DOHH2 (cell line): ENCODE measurements around the gene PCARE.

Source experiments
- EZH2phosphoT487 ChIP-seq: fragments of 200-600 bp; sonication (generic); IDR thresholded peaks from 2 replicates; pipeline ENCODE4 v1.6.1; 2017; ENCODE audit warnings: borderline replicate concordance, mild to moderate bottlenecking, antibody characterized with exemption, low read length, moderate library complexity, mixed read lengths
- TF ChIP-seq, protein P1 (sequence below): fragments of 200-600 bp; sonication (generic); IDR thresholded peaks from one replicate; pipeline ENCODE4 v1.5.1; 2014; ENCODE audit warnings: antibody characterized with exemption, mild to moderate bottlenecking, low read depth, low read length; ENCODE audit not compliant: poor library complexity, severe bottlenecking

DNA sequence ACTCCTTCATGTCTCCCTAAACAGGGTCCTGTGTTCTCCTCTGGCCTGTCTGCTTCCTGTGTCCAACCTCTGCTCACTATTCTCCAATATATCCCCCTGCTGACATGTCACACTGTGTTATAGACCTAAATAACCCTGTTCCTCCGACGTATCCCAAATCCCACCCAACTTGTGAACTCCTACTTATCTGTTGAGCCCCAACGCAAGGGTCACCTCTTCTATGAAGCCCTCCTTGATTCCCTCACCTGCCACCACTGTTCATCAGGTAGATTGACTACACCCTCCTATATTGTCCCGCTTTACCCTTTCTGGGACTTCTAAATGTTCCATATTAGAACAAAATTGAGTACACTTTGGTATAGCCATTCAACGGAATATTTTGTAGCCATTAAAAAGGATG is 42.1 kb downstream of the PCARE start:
- TF ChIP-seq, protein P1, sequence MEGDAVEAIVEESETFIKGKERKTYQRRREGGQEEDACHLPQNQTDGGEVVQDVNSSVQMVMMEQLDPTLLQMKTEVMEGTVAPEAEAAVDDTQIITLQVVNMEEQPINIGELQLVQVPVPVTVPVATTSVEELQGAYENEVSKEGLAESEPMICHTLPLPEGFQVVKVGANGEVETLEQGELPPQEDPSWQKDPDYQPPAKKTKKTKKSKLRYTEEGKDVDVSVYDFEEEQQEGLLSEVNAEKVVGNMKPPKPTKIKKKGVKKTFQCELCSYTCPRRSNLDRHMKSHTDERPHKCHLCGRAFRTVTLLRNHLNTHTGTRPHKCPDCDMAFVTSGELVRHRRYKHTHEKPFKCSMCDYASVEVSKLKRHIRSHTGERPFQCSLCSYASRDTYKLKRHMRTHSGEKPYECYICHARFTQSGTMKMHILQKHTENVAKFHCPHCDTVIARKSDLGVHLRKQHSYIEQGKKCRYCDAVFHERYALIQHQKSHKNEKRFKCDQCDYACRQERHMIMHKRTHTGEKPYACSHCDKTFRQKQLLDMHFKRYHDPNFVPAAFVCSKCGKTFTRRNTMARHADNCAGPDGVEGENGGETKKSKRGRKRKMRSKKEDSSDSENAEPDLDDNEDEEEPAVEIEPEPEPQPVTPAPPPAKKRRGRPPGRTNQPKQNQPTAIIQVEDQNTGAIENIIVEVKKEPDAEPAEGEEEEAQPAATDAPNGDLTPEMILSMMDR, result no peak
- no peak for TF ChIP-seq EZH2phosphoT487
